Measurements from ENCODE around the gene GSTCD. TPM values are rescaled to one million over a fixed set of nuclear protein-coding genes. Genes with fewer than 3 reads are reported as not detected.

Gene GSTCD
- total RNA-seq, 1 experiment from 2014 or later, result 8.8 TPM

- CTCF ChIA-PET, result no interaction called here
- no TSS peak for BruUV-seq (replicated peaks)
Observed at GRCh38 chr4:105859233-105859632, 150.6 kb downstream of the GSTCD start.

GRCh38 chr4:105870963-105871362 lies 162.4 kb downstream of the GSTCD start:
- ATAC-seq (no peak), DNase-seq (ENCODE audit: low read depth, low spot score) (no peak)
- H3K9me3 ChIP-seq (ENCODE audit: control insufficient read depth, insufficient read depth, low read depth, low read length), result no peaks in the 10 kb centered on the region
- CTCF ChIA-PET, result no interaction called here
- POLR2A ChIA-PET, result no interaction called here
- intact Hi-C loops (cut with micrococcal nuclease; ENCODE audit: unreplicated experiment), result no loop called here
- peaks cover 2% of the 10 kb centered on the region; the same call in 1 of the 2 replicates for H3K27me3 ChIP-seq (ENCODE audit: control insufficient read depth, insufficient read depth, low read length)
- H3K36me3 ChIP-seq (ENCODE audit: control insufficient read depth, insufficient read depth, low read length), result no peaks in the 10 kb centered on the region
- H3K27ac ChIP-seq (ENCODE audit: low read length), result no peak overlapping the region
- in situ Hi-C loops (cut with HindIII; ENCODE audit: low pct_unique_long_range_greater_than_20kb, low sequenced_read_pairs), result no loop called here
- TF ChIP-seq TCF7L2 (IDR thresholded peaks at IDR 0.05; ENCODE audit: low read depth, low read length), result no peak
- TF ChIP-seq CTCF (IDR thresholded peaks at IDR 0.05), result no peak
- no peak for TF ChIP-seq SIN3A (IDR thresholded peaks at IDR 0.05; ENCODE audit: borderline replicate concordance, insufficient read depth, low read depth, low read length)
- no peak for TF ChIP-seq REST (IDR thresholded peaks at IDR 0.05; ENCODE audit: insufficient read depth in 1 of 2, low read depth in 2 of 2, low read length in 1 of 2)
- no peak for TF ChIP-seq POLR2AphosphoS5 (IDR thresholded peaks at IDR 0.05; ENCODE audit: low read depth, low read length)
- no TSS peak for BruUV-seq (replicated peaks)
- no peak overlapping the region for H3K4me3 ChIP-seq (ENCODE audit: low read depth in 2 of 2, low read length in 2 of 2)
- no peaks in the 10 kb centered on the region for H3K4me1 ChIP-seq (ENCODE audit: control insufficient read depth, insufficient read depth, low read length)

More at GRCh38 chr4:105859233-105859632, 150.6 kb downstream of the GSTCD start:
- Histone ChIP-seq H3K27ac (ENCODE audit: low read length) (no peak overlapping the region), H3K9me3 (ENCODE audit: control insufficient read depth, insufficient read depth, low read depth, low read length) (no peaks in the 10 kb centered on the region), H3K4me1 (ENCODE audit: control insufficient read depth, insufficient read depth, low read length) (no peaks in the 10 kb centered on the region), H3K36me3 (ENCODE audit: control insufficient read depth, insufficient read depth, low read length) (no peaks in the 10 kb centered on the region), H3K27me3 (ENCODE audit: control insufficient read depth, insufficient read depth, low read length) (no peaks in the 10 kb centered on the region), H3K4me3 (ENCODE audit: low read depth in 2 of 2, low read length in 2 of 2) (no peak overlapping the region)
- ATAC-seq, result peak; percentile 80
- TF ChIP-seq SIN3A (IDR thresholded peaks at IDR 0.05; ENCODE audit: borderline replicate concordance, insufficient read depth, low read depth, low read length), result no peak
- TF ChIP-seq POLR2AphosphoS5 (IDR thresholded peaks at IDR 0.05; ENCODE audit: low read depth, low read length), result peak; percentile 34; the same call in 1 of the 2 replicates
- POLR2A ChIA-PET, result no interaction called here
- in situ Hi-C loops (cut with HindIII; ENCODE audit: low pct_unique_long_range_greater_than_20kb, low sequenced_read_pairs), result no loop called here
- DNase-seq (ENCODE audit: low read depth, low spot score), result no peak
- intact Hi-C loops (cut with micrococcal nuclease; ENCODE audit: unreplicated experiment), result no loop called here

- H3K27ac ChIP-seq (ENCODE audit: low read length), result no peak overlapping the region
- no peaks in the 10 kb centered on the region for H3K36me3 ChIP-seq (ENCODE audit: control insufficient read depth, insufficient read depth, low read length)
- no TSS peak for BruUV-seq (replicated peaks)
- POLR2A ChIA-PET, result no interaction called here
- TF ChIP-seq POLR2AphosphoS5 (IDR thresholded peaks at IDR 0.05; ENCODE audit: low read depth, low read length), result no peak
- no peak for TF ChIP-seq CTCF (IDR thresholded peaks at IDR 0.05)
- TF ChIP-seq SIN3A (IDR thresholded peaks at IDR 0.05; ENCODE audit: borderline replicate concordance, insufficient read depth, low read depth, low read length), result no peak
- TF ChIP-seq TCF7L2 (IDR thresholded peaks at IDR 0.05; ENCODE audit: low read depth, low read length), result no peak
- H3K9me3 ChIP-seq (ENCODE audit: control insufficient read depth, insufficient read depth, low read depth, low read length), result no peaks in the 10 kb centered on the region
- no peak overlapping the region for H3K4me3 ChIP-seq (ENCODE audit: low read depth in 2 of 2, low read length in 2 of 2)
- DNase-seq (ENCODE audit: low read depth, low spot score) (no peak), ATAC-seq (no peak)
- CTCF ChIA-PET, result no interaction called here
- no peaks in the 10 kb centered on the region for H3K4me1 ChIP-seq (ENCODE audit: control insufficient read depth, insufficient read depth, low read length)
- intact Hi-C loops (cut with micrococcal nuclease; ENCODE audit: unreplicated experiment) (no loop called here), in situ Hi-C loops (cut with HindIII; ENCODE audit: low pct_unique_long_range_greater_than_20kb, low sequenced_read_pairs) (no loop called here)
- H3K27me3 ChIP-seq (ENCODE audit: control insufficient read depth, insufficient read depth, low read length), result peaks cover 2% of the 10 kb centered on the region; the same call in 1 of the 2 replicates
Observed at GRCh38 chr4:105871997-105872396, 163.4 kb downstream of the GSTCD start.

All from Panc1 (cell line).